Common myeloid progenitor, CD34-positive (primary cell): Measurements from ENCODE around the gene WWOX.

Experiments used
- CTCF ChIA-PET: fragments of 350-600 bp; sonication (Branson Sonifier 250); formaldehyde crosslinking; loops from one replicate; lab custom pipeline; 2021; ENCODE audit warnings: antibody characterized with exemption; lab: Charles Lee
- POLR2A ChIA-PET: fragments of 350-600 bp; sonication (Branson Sonifier 250); formaldehyde crosslinking; loops from one replicate; lab custom pipeline; 2021; ENCODE audit warnings: antibody characterized with exemption; lab: Charles Lee
- DNase-seq, 3 donors: peaks; one replicate each; pipeline versions ENCODE4 v3.0.0 to v3.0.0-alpha.2; 2013
- H3K27ac ChIP-seq, 2 experiments: 1 replicate in 1 of 2; 2 replicates in 1 of 2; pipeline ENCODE4 v1.7.0; 2013; ENCODE audit warnings: inconsistent platforms in 2 of 2, low read length in 2 of 2, mild to moderate bottlenecking in 2 of 2, low read depth in 1 of 2, moderate library complexity in 1 of 2; ENCODE audit not compliant: severe bottlenecking in 2 of 2, insufficient read depth in 1 of 2, poor library complexity in 1 of 2
- H3K27me3 ChIP-seq, 5 experiments: replicated peaks in 2 of 5; 1 replicate in 3 of 5; 2 replicates in 2 of 5; pipeline versions ENCODE4 v1.6.1 to v1.7.0; 2013; ENCODE audit warnings: low read length in 4 of 5, mild to moderate bottlenecking in 2 of 5, moderate library complexity in 2 of 5, inconsistent platforms in 1 of 5; ENCODE audit not compliant: insufficient read depth in 5 of 5, control insufficient read depth in 4 of 5
- H3K36me3 ChIP-seq, 4 experiments: 1 replicate in 2 of 4; 2 replicates in 2 of 4; pipeline versions ENCODE4 v1.6.1 to v1.7.0; 2013; ENCODE audit warnings: low read length in 3 of 4, control low read depth in 1 of 4, mild to moderate bottlenecking in 1 of 4; ENCODE audit not compliant: control insufficient read depth in 4 of 4, insufficient read depth in 4 of 4
- H3K4me1 ChIP-seq, 4 experiments: 1 replicate in 3 of 4; 2 replicates in 1 of 4; pipeline versions ENCODE4 v1.6.1 to v1.7.1; 2013; ENCODE audit warnings: low read length in 3 of 4, mild to moderate bottlenecking in 3 of 4, control low read depth in 1 of 4, inconsistent platforms in 1 of 4, moderate library complexity in 1 of 4; ENCODE audit not compliant: control insufficient read depth in 4 of 4, insufficient read depth in 4 of 4; ENCODE audit errors: control extremely low read depth in 1 of 4
- H3K4me3 ChIP-seq, 7 experiments: 1 replicate in 4 of 7; 2 replicates in 3 of 7; pipeline versions ENCODE4 v1.5.1 to v1.7.0; 2013; ENCODE audit warnings: mild to moderate bottlenecking in 7 of 7, low read length in 6 of 7, moderate library complexity in 6 of 7, inconsistent platforms in 2 of 7, low read depth in 2 of 7, control low read depth in 1 of 7; ENCODE audit not compliant: insufficient read depth in 4 of 7, control insufficient read depth in 1 of 7; ENCODE audit errors: extremely low read depth in 1 of 7
- H3K9me3 ChIP-seq, 5 experiments: 1 replicate in 4 of 5; 2 replicates in 1 of 5; pipeline versions ENCODE4 v1.6.1 to v1.7.1; 2013; ENCODE audit warnings: low read length in 4 of 5, mild to moderate bottlenecking in 2 of 5, inconsistent platforms in 1 of 5, low read depth in 1 of 5, moderate library complexity in 1 of 5; ENCODE audit not compliant: control insufficient read depth in 4 of 5, insufficient read depth in 2 of 5; ENCODE audit errors: control extremely low read depth in 1 of 5
- WGBS: methylation state at CpG from one replicate; pipeline ENCODE4 v1.1.5; 2013; ENCODE audit not compliant: insufficient coverage; 5-methylcytosine and 5-hydroxymethylcytosine counted together

The WWOX gene

DNA sequence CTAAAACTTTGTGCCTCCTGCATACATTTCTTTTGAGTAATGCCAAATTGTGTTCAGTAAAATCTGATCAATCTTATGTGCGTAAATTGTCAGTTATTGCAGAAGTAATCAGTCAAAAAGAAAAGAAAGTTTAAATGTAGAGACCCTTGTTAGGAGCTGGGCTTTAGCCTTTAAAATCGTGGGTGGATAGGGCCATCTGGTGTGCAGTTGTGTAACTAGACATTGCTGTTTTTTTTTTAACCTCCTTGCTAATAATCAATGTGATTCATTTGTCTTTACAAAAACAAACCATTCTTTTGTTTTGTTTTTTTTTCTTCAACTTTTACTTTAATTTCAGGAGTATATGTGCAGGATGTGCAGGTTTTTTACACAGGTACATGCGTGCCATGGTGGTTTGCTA lies 5.3 kb upstream of the WWOX start:
- 94% methylated on average over 2 of the region's 3 CpGs for WGBS
- peak in 2 of 3 donors; percentile 31 to 41 for DNase-seq
- Histone ChIP-seq H3K4me1 (peaks cover 0 to 11% (median 8%) of the 10 kb centered on the region in 4 experiments), H3K9me3 (no peaks in the 10 kb centered on the region), H3K36me3 (no peaks in the 10 kb centered on the region), H3K4me3 (no peak overlapping the region), H3K27me3 (no peaks in the 10 kb centered on the region), H3K27ac (no peak overlapping the region)
- CTCF ChIA-PET = interaction anchor here (0.6 kb wide), 2 partner anchors 419 to 489 kb away, joined by 3 to 5 read pairs; no protein-coding TSS in a partner anchor
- POLR2A ChIA-PET = interaction anchor here (0.7 kb wide), 1 partner anchor 56 kb away, joined by 6 read pairs; no protein-coding TSS in a partner anchor

DNA sequence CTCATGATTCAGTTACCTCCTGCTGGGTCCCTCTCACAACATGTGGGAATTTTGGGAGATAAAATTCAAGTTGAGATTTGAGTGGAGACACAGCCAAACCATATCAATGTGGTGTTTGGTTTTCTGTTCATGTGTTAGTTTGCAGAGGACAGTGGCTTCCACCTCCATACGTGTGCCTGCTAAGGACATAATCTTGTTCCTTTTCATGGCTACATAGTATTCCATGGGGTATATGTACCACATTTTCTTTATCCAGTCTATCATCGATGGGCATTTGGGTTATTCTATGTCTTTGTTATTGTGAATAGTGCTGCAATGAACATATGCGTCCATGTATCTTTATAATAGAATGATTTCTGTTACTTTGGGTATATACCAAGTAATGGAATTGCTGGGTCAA lies 4.5 kb upstream of the WWOX start:
- Histone ChIP-seq H3K27me3 (no peaks in the 10 kb centered on the region), H3K4me1 (peaks cover 0 to 11% (median 8%) of the 10 kb centered on the region in 4 experiments), H3K36me3 (no peaks in the 10 kb centered on the region), H3K9me3 (no peaks in the 10 kb centered on the region), H3K27ac (no peak overlapping the region), H3K4me3 (no peak overlapping the region)
- POLR2A ChIA-PET = no interaction called here
- no CpG with 5 or more reads among the region's 3 CpGs for WGBS
- no peak for DNase-seq
- CTCF ChIA-PET = no interaction called here

DNA sequence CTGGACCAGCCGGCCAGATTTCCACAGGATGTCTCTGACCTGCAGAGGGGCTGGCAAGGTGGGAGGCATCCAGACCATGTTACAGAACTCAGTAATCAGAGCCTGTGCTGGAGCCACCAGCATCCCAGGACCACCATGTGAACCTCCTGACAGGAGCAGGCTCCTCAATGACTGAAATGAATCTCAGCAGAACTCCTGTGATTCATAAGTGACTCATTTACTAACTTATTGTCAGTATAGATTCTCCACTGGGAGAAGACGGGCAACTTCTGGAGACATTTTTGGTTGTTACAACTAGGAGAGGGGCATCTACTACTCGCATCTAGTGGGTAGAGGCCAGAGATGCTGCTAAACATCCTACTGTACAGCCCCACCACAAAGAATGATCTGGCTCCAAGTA lies 3.1 kb upstream of the WWOX start:
- Histone ChIP-seq H3K9me3 (no peaks in the 10 kb centered on the region), H3K4me1 (peaks cover 0 to 17% (median 13%) of the 10 kb centered on the region in 4 experiments), H3K36me3 (no peaks in the 10 kb centered on the region), H3K4me3 (no peak overlapping the region), H3K27ac (no peak overlapping the region), H3K27me3 (no peaks in the 10 kb centered on the region)
- DNase-seq = no peak
- ChIA-PET CTCF (no interaction called here), POLR2A (no interaction called here)
- whole genome bisulfite sequencing = 100% methylated on average over 2 of the region's 3 CpGs

GRCh38 chr16:78097548-78097947 lies 1.9 kb upstream of the WWOX start:
- H3K4me1 ChIP-seq = peaks cover 0 to 17% (median 12%) of the 10 kb centered on the region in 4 experiments
- H3K4me3 ChIP-seq = no peak overlapping the region
- no peak for DNase-seq
- ChIA-PET POLR2A (no interaction called here), CTCF (no interaction called here)
- H3K27me3 ChIP-seq = no peaks in the 10 kb centered on the region
- WGBS = 100% methylated on average over 1 of the region's 4 CpGs
- no peaks in the 10 kb centered on the region for H3K9me3 ChIP-seq
- peaks cover 0 to 6% (median 0%) of the 10 kb centered on the region in 4 experiments for H3K36me3 ChIP-seq
- no peak overlapping the region for H3K27ac ChIP-seq

GRCh38 chr16:78098087-78098486 lies 1.4 kb upstream of the WWOX start:
- no peak for DNase-seq
- no peaks in the 10 kb centered on the region for H3K27me3 ChIP-seq
- no peaks in the 10 kb centered on the region for H3K9me3 ChIP-seq
- H3K27ac ChIP-seq = no peak overlapping the region
- CTCF ChIA-PET = no interaction called here
- H3K36me3 ChIP-seq = peaks cover 0 to 6% (median 0%) of the 10 kb centered on the region in 4 experiments
- H3K4me1 ChIP-seq = peaks cover 0 to 14% (median 8%) of the 10 kb centered on the region in 4 experiments
- POLR2A ChIA-PET = no interaction called here
- H3K4me3 ChIP-seq = no peak overlapping the region
- WGBS = 100% methylated on average over 2 of the region's 4 CpGs

DNA sequence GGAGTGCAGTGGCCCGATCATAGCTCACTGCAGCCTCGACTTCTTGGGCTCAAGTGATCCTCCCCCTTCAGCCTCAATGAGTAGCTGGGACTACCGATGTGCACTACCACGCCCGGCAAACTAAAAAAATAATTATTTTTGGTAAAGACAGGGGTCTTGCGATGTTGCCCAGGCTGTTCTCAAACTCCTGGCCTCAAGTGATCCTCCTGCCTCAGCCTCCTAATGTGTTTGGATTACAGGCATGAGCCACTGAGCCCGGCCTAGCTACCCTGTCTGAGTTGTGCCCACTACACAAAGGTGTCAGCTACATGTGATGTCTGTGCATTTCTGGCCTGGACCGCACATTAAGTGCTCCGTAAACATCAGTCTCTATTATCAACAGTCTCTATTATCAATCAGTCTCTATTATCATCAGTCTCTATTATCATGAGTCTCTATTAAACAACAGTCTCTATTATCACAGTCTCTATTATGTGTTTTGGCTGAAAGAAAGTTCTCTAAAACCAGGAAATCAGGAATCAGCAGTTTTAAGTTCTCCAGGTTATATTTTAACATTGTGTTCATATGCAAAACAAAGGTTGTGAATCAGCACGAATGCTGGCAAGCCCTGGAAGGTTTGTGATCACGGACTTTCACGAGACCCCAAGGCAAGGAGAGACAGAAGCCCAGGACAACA lies 721 bp upstream of the WWOX start:
- Histone ChIP-seq H3K27me3 (no peaks in the 10 kb centered on the region), H3K4me3 (peak overlapping the region; percentile 16 to 95 (median 85)), H3K27ac (peak overlapping the region; percentile 27 to 80), H3K4me1 (peaks cover 0 to 13% (median 8%) of the 10 kb centered on the region in 4 experiments), H3K9me3 (no peaks in the 10 kb centered on the region), H3K36me3 (peaks cover 0 to 8% (median 0%) of the 10 kb centered on the region in 4 experiments)
- POLR2A ChIA-PET = interaction anchor here (1.6 kb wide), 1 partner anchor 18 kb away, joined by 5 read pairs; no protein-coding TSS in a partner anchor
- CTCF ChIA-PET = interaction anchor here (1.0 to 1.6 kb wide), 3 partner anchors 9 to 18 kb away, joined by 3 to 11 read pairs (median 5); no protein-coding TSS in a partner anchor
- peak in 1 of 3 donors; percentile 10 for DNase-seq
- WGBS = 63% methylated on average over 9 of the region's 12 CpGs

- 18% methylated on average over 11 of the region's 12 CpGs for WGBS
- POLR2A ChIA-PET = interaction anchor here (1.6 kb wide), 1 partner anchor 17 kb away, joined by 5 read pairs; no protein-coding TSS in a partner anchor
Measured at GRCh38 chr16:78100112-78100467, 636 bp downstream of the WWOX start.

More at GRCh38 chr16:78100112-78100467, 636 bp downstream of the WWOX start:
- Histone ChIP-seq H3K9me3 (no peaks in the 10 kb centered on the region), H3K27ac (peak overlapping the region; percentile 64 to 80), H3K4me1 (peaks cover 0 to 13% (median 8%) of the 10 kb centered on the region in 4 experiments), H3K4me3 (peak overlapping the region; percentile 77 to 95 (median 92)), H3K36me3 (peaks cover 0 to 9% (median 0%) of the 10 kb centered on the region in 4 experiments), H3K27me3 (no peaks in the 10 kb centered on the region)
- DNase-seq = no peak
- CTCF ChIA-PET = interaction anchor here (0.6 to 1.6 kb wide), 6 partner anchors 10 to 680 kb away, joined by 3 to 11 read pairs (median 3); no protein-coding TSS in a partner anchor
